Mesendoderm (in vitro differentiated cells): ENCODE data around the gene IQCE.
A peak's percentile ranks its signal among the peaks of the same experiment; 100 is the strongest.

Experiments
- DNase-seq: peaks from one replicate; pipeline ENCODE4 v3.0.0; 2013
- H2AK5ac ChIP-seq: 2 replicates; pipeline ENCODE4 v1.6.1; 2013; ENCODE audit warnings: low read length, inconsistent platforms
- H2BK120ac ChIP-seq: 2 replicates; pipeline ENCODE4 v1.6.1; 2013; ENCODE audit warnings: low read depth, mild to moderate bottlenecking, low read length, moderate library complexity, mixed read lengths
- H2BK15ac ChIP-seq: replicated peaks from 2 replicates; pipeline ENCODE4 v1.6.1; 2013; ENCODE audit warnings: low read depth, mild to moderate bottlenecking, moderate library complexity
- H2BK5ac ChIP-seq: 2 replicates; pipeline ENCODE4 v1.6.1; 2013; ENCODE audit warnings: low read length, inconsistent platforms
- H3K18ac ChIP-seq: 2 replicates; pipeline ENCODE4 v1.6.1; 2013; ENCODE audit warnings: mild to moderate bottlenecking, low read length, mixed read lengths
- H3K23ac ChIP-seq: one replicate; pipeline ENCODE4 v1.6.1; 2013; ENCODE audit warnings: low read length
- H3K27ac ChIP-seq: 2 replicates; pipeline ENCODE4 v1.5.1; 2013; ENCODE audit warnings: low read depth, mild to moderate bottlenecking, inconsistent platforms, low read length, moderate library complexity
- H3K27me3 ChIP-seq: 2 replicates; pipeline ENCODE4 v1.6.1; 2013; ENCODE audit warnings: low read length, control low read depth, mild to moderate bottlenecking, inconsistent platforms; ENCODE audit not compliant: insufficient read depth, poor library complexity
- H3K36me3 ChIP-seq: 2 replicates; pipeline ENCODE4 v1.6.1; 2013; ENCODE audit warnings: low read length, inconsistent platforms; ENCODE audit not compliant: control insufficient read depth, insufficient read depth
- H3K4ac ChIP-seq: one replicate; pipeline ENCODE4 v1.6.1; 2013; ENCODE audit warnings: low read depth, mild to moderate bottlenecking, low read length, moderate library complexity
- H3K4me1 ChIP-seq: 2 replicates; pipeline ENCODE4 v1.6.1; 2013; ENCODE audit warnings: low read depth, low read length, inconsistent platforms; ENCODE audit not compliant: control insufficient read depth
- H3K4me2 ChIP-seq: 2 replicates; pipeline ENCODE4 v1.6.1; 2013; ENCODE audit warnings: low read length
- H3K4me3 ChIP-seq: 2 replicates; pipeline ENCODE4 v1.5.1; 2013; ENCODE audit warnings: mild to moderate bottlenecking, low read length
- H3K56ac ChIP-seq: one replicate; pipeline ENCODE4 v1.6.1; 2013; ENCODE audit warnings: low read length
- H3K79me1 ChIP-seq: 2 replicates; pipeline ENCODE4 v1.6.1; 2013; ENCODE audit warnings: low read length, inconsistent platforms
- H3K79me2 ChIP-seq: 2 replicates; pipeline ENCODE4 v1.6.1; 2013; ENCODE audit warnings: mild to moderate bottlenecking, low read length; ENCODE audit not compliant: control insufficient read depth, insufficient read depth
- H3K9ac ChIP-seq: 2 replicates; pipeline ENCODE4 v1.6.1; 2013; ENCODE audit warnings: low read length, inconsistent platforms
- H4K5ac ChIP-seq: one replicate; pipeline ENCODE4 v1.6.1; 2013; ENCODE audit warnings: low read length
- H4K8ac ChIP-seq: one replicate; pipeline ENCODE4 v1.6.1; 2013; ENCODE audit warnings: low read depth, mild to moderate bottlenecking, control low read depth, low read length, moderate library complexity
- WGBS: extraction: QIAGEN DNeasy Blood & Tissue Kit; methylation state at CpG from one replicate; pipeline ENCODE4 v1.1.7; 2013; ENCODE audit warnings: low lambda C conversion rate, missing lambda C conversion rate; ENCODE audit not compliant: insufficient coverage; ENCODE audit errors: extremely low coverage; 5-methylcytosine and 5-hydroxymethylcytosine counted together

IQCE gene

DNA sequence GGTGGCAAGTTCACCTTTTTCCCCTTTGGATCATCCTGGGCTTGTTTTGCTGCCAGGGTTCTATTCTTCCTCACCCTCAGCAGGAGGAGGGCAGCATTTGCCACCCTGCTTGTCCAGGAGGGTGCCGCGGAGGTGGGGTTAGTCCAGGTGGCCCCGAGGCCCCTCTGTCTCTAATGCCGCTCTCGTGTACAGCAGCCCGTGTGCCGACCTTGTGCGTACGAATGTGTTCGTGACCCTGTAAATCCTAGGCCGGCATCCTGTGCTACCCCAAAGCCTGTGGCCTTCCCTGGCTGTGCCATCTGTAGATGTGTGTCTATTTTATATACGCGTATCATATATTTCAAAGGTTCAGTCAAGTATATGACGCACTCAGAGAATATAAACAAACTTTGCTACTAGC is 10.6 kb downstream of the IQCE start:
- Histone ChIP-seq H3K18ac (no peak overlapping the region), H3K4me2 (no peak overlapping the region), H3K79me2 (no peaks in the 10 kb centered on the region), H3K9ac (no peak overlapping the region), H3K4me1 (no peaks in the 10 kb centered on the region), H3K79me1 (no peaks in the 10 kb centered on the region), H3K27me3 (no peaks in the 10 kb centered on the region), H4K5ac (no peak overlapping the region), H3K36me3 (no peaks in the 10 kb centered on the region), H2AK5ac (no peak overlapping the region), H3K4me3 (no peak overlapping the region), H2BK5ac (no peak overlapping the region), H2BK15ac (no peak overlapping the region), H2BK120ac (no peak overlapping the region), H3K27ac (no peak overlapping the region), H3K56ac (no peak overlapping the region), H3K4ac (no peak overlapping the region), H4K8ac (no peak overlapping the region), H3K23ac (no peak overlapping the region)
- DNase-seq, result no peak
- no CpG with 5 or more reads among the region's 14 CpGs for WGBS

- Histone ChIP-seq H3K4me2 (no peak overlapping the region), H2AK5ac (no peak overlapping the region), H3K79me2 (no peaks in the 10 kb centered on the region), H2BK120ac (no peak overlapping the region), H3K18ac (no peak overlapping the region), H3K79me1 (no peaks in the 10 kb centered on the region), H3K4me3 (no peak overlapping the region), H3K4ac (no peak overlapping the region), H3K23ac (no peak overlapping the region), H3K27me3 (no peaks in the 10 kb centered on the region), H3K4me1 (no peaks in the 10 kb centered on the region), H3K27ac (no peak overlapping the region), H4K5ac (no peak overlapping the region), H2BK5ac (no peak overlapping the region), H3K36me3 (no peaks in the 10 kb centered on the region), H3K56ac (no peak overlapping the region), H4K8ac (no peak overlapping the region), H2BK15ac (no peak overlapping the region), H3K9ac (no peak overlapping the region)
- no peak for DNase-seq
- no CpG with 5 or more reads among the region's 16 CpGs for WGBS
Measured at GRCh38 chr7:2570021-2570420, 11.2 kb downstream of the IQCE start.

DNA sequence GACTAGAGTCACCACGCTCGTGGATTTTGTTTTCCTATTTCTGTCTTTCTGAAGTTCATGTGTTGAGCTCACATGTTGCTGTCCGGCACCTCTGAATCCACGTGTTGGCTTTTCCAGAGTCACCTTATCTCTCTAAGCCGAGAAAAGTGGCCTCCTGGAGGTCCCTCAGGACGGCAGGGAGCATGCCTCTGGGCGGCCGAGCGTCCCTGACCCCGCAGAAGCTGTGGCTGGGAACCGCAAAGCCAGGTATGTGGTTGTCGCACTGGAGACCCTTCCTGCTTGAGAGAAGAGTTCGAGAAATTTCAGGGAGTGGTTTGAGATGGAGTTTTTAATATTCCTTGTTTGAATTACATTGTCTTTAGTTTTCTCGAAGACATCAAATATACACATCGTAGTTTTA is 12.6 kb downstream of the IQCE start:
- no peak overlapping the region for H4K5ac ChIP-seq
- no peaks in the 10 kb centered on the region for H3K79me1 ChIP-seq
- H3K27ac ChIP-seq, result no peak overlapping the region
- H3K27me3 ChIP-seq, result no peaks in the 10 kb centered on the region
- no peak overlapping the region for H4K8ac ChIP-seq
- H3K79me2 ChIP-seq, result no peaks in the 10 kb centered on the region
- no peak overlapping the region for H2BK5ac ChIP-seq
- peak; percentile 13 for DNase-seq
- H2AK5ac ChIP-seq, result no peak overlapping the region
- no peaks in the 10 kb centered on the region for H3K36me3 ChIP-seq
- no peak overlapping the region for H3K23ac ChIP-seq
- H3K4me1 ChIP-seq, result no peaks in the 10 kb centered on the region
- H3K18ac ChIP-seq, result no peak overlapping the region
- no peak overlapping the region for H3K9ac ChIP-seq
- WGBS, result no CpG with 5 or more reads among the region's 15 CpGs
- H2BK120ac ChIP-seq, result no peak overlapping the region
- no peak overlapping the region for H3K56ac ChIP-seq
- H2BK15ac ChIP-seq, result no peak overlapping the region
- no peak overlapping the region for H3K4me2 ChIP-seq
- H3K4me3 ChIP-seq, result no peak overlapping the region
- H3K4ac ChIP-seq, result no peak overlapping the region

- Histone ChIP-seq H3K56ac (no peak overlapping the region), H3K4me2 (no peak overlapping the region), H4K5ac (no peak overlapping the region), H2AK5ac (no peak overlapping the region), H3K27me3 (no peaks in the 10 kb centered on the region), H3K9ac (no peak overlapping the region), H2BK15ac (no peak overlapping the region), H3K4me1 (no peaks in the 10 kb centered on the region), H3K4me3 (no peak overlapping the region), H3K36me3 (no peaks in the 10 kb centered on the region), H3K79me2 (no peaks in the 10 kb centered on the region), H3K23ac (no peak overlapping the region), H4K8ac (no peak overlapping the region), H2BK120ac (no peak overlapping the region), H3K18ac (no peak overlapping the region), H3K79me1 (no peaks in the 10 kb centered on the region), H3K27ac (no peak overlapping the region), H2BK5ac (no peak overlapping the region), H3K4ac (no peak overlapping the region)
- no CpG with 5 or more reads among the region's 22 CpGs for WGBS
- peak; percentile 44 for DNase-seq
Measured at GRCh38 chr7:2572101-2572842, 13.5 kb downstream of the IQCE start.

- Histone ChIP-seq H3K18ac (no peak overlapping the region), H3K4me1 (no peaks in the 10 kb centered on the region), H4K5ac (no peak overlapping the region), H3K56ac (no peak overlapping the region), H3K4me2 (no peak overlapping the region), H3K27ac (no peak overlapping the region), H2AK5ac (no peak overlapping the region), H2BK120ac (no peak overlapping the region), H3K4me3 (no peak overlapping the region), H3K4ac (no peak overlapping the region), H2BK5ac (no peak overlapping the region), H3K79me2 (no peaks in the 10 kb centered on the region), H3K79me1 (no peaks in the 10 kb centered on the region), H3K9ac (no peak overlapping the region), H3K23ac (no peak overlapping the region), H2BK15ac (no peak overlapping the region), H3K36me3 (no peaks in the 10 kb centered on the region), H4K8ac (no peak overlapping the region), H3K27me3 (no peaks in the 10 kb centered on the region)
- WGBS, result no CpG with 5 or more reads among the region's 9 CpGs
- no peak for DNase-seq
Measured at GRCh38 chr7:2573761-2574160, 15.0 kb downstream of the IQCE start.
